Breast epithelium (tissue), 3 donors: ENCODE results near the gene BAG5.

Source experiments
- CTCF ChIP-seq, 3 donors: fragments of 450-650 bp; IDR thresholded peaks; one replicate each; pipeline ENCODE4 v1.5.1; 2016 to 2017; ENCODE audit warnings: antibody characterized with exemption in 3 of 3, mild to moderate bottlenecking in 3 of 3, moderate library complexity in 3 of 3
- POLR2A ChIP-seq: fragments of 450-650 bp; IDR thresholded peaks from one replicate; pipeline ENCODE4 v1.6.1; 2016; ENCODE audit warnings: antibody characterized with exemption, mild to moderate bottlenecking, moderate library complexity
- POLR2AphosphoS5 ChIP-seq, 3 donors: sonication (generic); formaldehyde crosslinking; IDR thresholded peaks; one replicate each; pipeline ENCODE4 v1.6.1; 2017; ENCODE audit warnings: antibody characterized with exemption in 3 of 3

DNA sequence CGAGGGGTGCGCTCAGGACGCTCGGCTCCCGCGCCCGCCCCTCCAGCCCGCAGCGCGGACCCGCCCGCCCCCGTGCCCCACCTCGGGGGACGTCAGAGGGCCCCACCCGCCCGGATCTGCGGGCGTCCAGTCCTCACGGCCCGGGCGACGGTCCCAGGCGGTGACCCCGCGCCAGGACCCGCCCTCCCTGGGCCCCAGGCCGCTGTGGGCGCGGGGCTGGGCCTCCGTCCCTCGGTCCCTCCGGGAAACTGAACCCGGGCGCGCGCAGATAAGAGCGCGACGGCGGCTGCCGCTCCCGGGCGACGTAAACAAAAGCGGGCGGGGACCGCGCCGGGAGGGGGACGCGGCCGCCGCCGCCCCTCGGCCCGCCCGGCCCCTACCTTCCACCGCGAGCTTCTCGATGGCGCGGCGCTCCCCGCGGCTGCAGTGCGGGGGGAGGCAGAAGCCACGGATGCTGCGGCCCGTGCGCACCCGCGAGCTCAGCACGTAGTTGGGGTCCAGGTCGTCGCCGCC is 41.0 kb downstream of the BAG5 start:
- no peak for TF ChIP-seq CTCF (IDR thresholded peaks at IDR 0.05)
- TF ChIP-seq POLR2A = no peak
- TF ChIP-seq POLR2AphosphoS5 (IDR thresholded peaks at IDR 0.05) = no peak
